HCT116 (cell line): ENCODE data around the gene AADACL3. TPM values are rescaled to one million over a fixed set of nuclear protein-coding genes. Genes with fewer than 3 reads are reported as not detected.

Experiments
- ATAC-seq: fragments of 200-7000 bp; cut with Tn5 transposase; 2 replicates; pipeline ENCODE4 v1.9.1; 2020; ENCODE audit warnings: mild to moderate bottlenecking, moderate library complexity
- BruUV-seq: library from RNA; stranded (reverse); fragments of 400-500 nt; replicated peaks from 2 replicates; lab custom pipeline; 2021; lab: Mats Ljungman, UMichigan
- CTCF ChIA-PET: fragments of 300-600 bp; sonication (Branson Sonifier 250); formaldehyde crosslinking; loops from one replicate; lab custom pipeline; 2021; ENCODE audit warnings: antibody characterized with exemption; lab: Charles Lee
- POLR2A ChIA-PET: fragments of 300-600, 350-600 bp; sonication (Branson Sonifier 250); formaldehyde crosslinking; loops from one replicate; lab custom pipeline; 2021; ENCODE audit warnings: antibody characterized with exemption; lab: Charles Lee
- RAD21 ChIA-PET, 2 experiments: fragments of 300-600 bp; sonication (Branson Sonifier 250); formaldehyde crosslinking; loops; one replicate each; lab custom pipeline; 2023; ENCODE audit warnings: low total read pairs in 2 of 2; ENCODE audit not compliant: uncharacterized antibody in 2 of 2, unreplicated experiment in 2 of 2, low non-redundant PET in 1 of 2; lab: Charles Lee
- DNase-seq: peaks from one replicate; pipeline ENCODE4 v3.0.0-alpha.2; 2010; ENCODE audit warnings: low read depth, low spot score
- H2AFZ ChIP-seq: fragments of 200-600 bp; shearing (Covaris generic), sonication (generic); 2 replicates; pipeline ENCODE4 v1.6.1; 2017; ENCODE audit warnings: low read depth, mixed run types, mixed read lengths, antibody characterized with exemption, low read length; ENCODE audit not compliant: poor library complexity, severe bottlenecking
- H3K27ac ChIP-seq: 2 replicates; pipeline ENCODE4 v1.5.1; 2012; ENCODE audit warnings: low read depth, low read length
- H3K27me3 ChIP-seq: fragments of 200-600 bp; sonication (generic); 2 replicates; pipeline ENCODE4 v1.6.1; 2016; ENCODE audit warnings: mixed run types, low read length, mixed read lengths; ENCODE audit not compliant: insufficient read depth
- H3K36me3 ChIP-seq, 2 experiments: fragments of 200-500 bp in 1 of 2; fragments of 200-600 bp in 1 of 2; sonication (Bioruptor generic) in 1 of 2; sonication (generic) in 1 of 2; 2 replicates each; pipeline versions ENCODE4 v1.5.1 to v1.6.1; 2014 to 2016; ENCODE audit warnings: low read length in 2 of 2, inconsistent platforms in 1 of 2, mixed read lengths in 1 of 2, mixed run types in 1 of 2; ENCODE audit not compliant: insufficient read depth in 2 of 2, control insufficient read depth in 1 of 2
- H3K4me1 ChIP-seq, 2 experiments: fragments of 200-600 bp in 1 of 2; sonication (generic) in 1 of 2; 2 replicates each; pipeline versions ENCODE4 v1.5.1 to v1.6.1; 2012 to 2017; ENCODE audit warnings: low read length in 2 of 2, inconsistent platforms in 1 of 2, mild to moderate bottlenecking in 1 of 2, mixed read lengths in 1 of 2, mixed run types in 1 of 2, moderate library complexity in 1 of 2; ENCODE audit not compliant: insufficient read depth in 2 of 2, control insufficient read depth in 1 of 2
- H3K4me2 ChIP-seq: fragments of 200-600 bp; sonication (generic); 2 replicates; pipeline ENCODE4 v1.6.1; 2017; ENCODE audit warnings: mixed run types, low read length, mixed read lengths
- H3K4me3 ChIP-seq, 2 experiments: fragments of 200-600 bp in 1 of 2; sonication (generic) in 1 of 2; replicated peaks in 1 of 2; 2 replicates each; pipeline ENCODE4 v1.5.1; 2011 to 2016; ENCODE audit warnings: low read length in 2 of 2, control low read depth in 1 of 2, low read depth in 1 of 2, mild to moderate bottlenecking in 1 of 2, mixed read lengths in 1 of 2, mixed run types in 1 of 2
- H3K79me2 ChIP-seq: fragments of 200-600 bp; sonication (generic); 2 replicates; pipeline ENCODE4 v1.6.1; 2017; ENCODE audit warnings: mild to moderate bottlenecking, mixed run types, low read length, moderate library complexity, mixed read lengths; ENCODE audit not compliant: insufficient read depth
- H3K9ac ChIP-seq: fragments of 200-600 bp; sonication (generic); 2 replicates; pipeline ENCODE4 v1.6.1; 2016; ENCODE audit warnings: low read length, mixed read lengths
- H3K9me2 ChIP-seq: fragments of 200-600 bp; sonication (generic), shearing (Covaris generic); 2 replicates; pipeline ENCODE4 v1.6.1; 2017; ENCODE audit warnings: mixed run types, mild to moderate bottlenecking, moderate library complexity; ENCODE audit not compliant: insufficient read depth
- H3K9me3 ChIP-seq, 2 experiments: fragments of 200-500 bp in 1 of 2; fragments of 200-600 bp in 1 of 2; sonication (Bioruptor generic) in 1 of 2; sonication (generic) in 1 of 2; 2 replicates each; pipeline ENCODE4 v1.6.1; 2014 to 2017; ENCODE audit warnings: low read length in 2 of 2, mixed read lengths in 2 of 2, inconsistent platforms in 1 of 2, low read depth in 1 of 2, mild to moderate bottlenecking in 1 of 2, mixed run types in 1 of 2, moderate library complexity in 1 of 2; ENCODE audit not compliant: control insufficient read depth in 1 of 2, insufficient read depth in 1 of 2
- H4K20me1 ChIP-seq: fragments of 200-600 bp; sonication (generic), shearing (Covaris generic); 2 replicates; pipeline ENCODE4 v1.6.1; 2017; ENCODE audit warnings: mixed run types, mild to moderate bottlenecking, moderate library complexity; ENCODE audit not compliant: insufficient read depth
- CBX3 ChIP-seq: IDR thresholded peaks from 2 replicates; pipeline ENCODE4 v1.6.1; 2012; ENCODE audit warnings: low read depth
- CEBPB ChIP-seq: IDR thresholded peaks from 2 replicates; pipeline ENCODE4 v1.6.1; 2012; ENCODE audit warnings: low read depth
- EZH2 ChIP-seq: fragments of 200-600 bp; sonication (generic); IDR thresholded peaks from 2 replicates; pipeline ENCODE4 v1.6.1; 2017; ENCODE audit warnings: antibody characterized with exemption, mixed run types
- SIN3A ChIP-seq: IDR thresholded peaks from 2 replicates; pipeline ENCODE4 v1.6.1; 2012; ENCODE audit warnings: low read depth
- intact Hi-C: fragments of 100-400 bp; cut with micrococcal nuclease; formaldehyde crosslinking; loops from 2 replicates; pipeline ENCODE4 v1.10.0; 2022
- total RNA-seq: library from RNA; stranded (reverse); gene quantifications from one replicate; pipeline ENCODE4 v1.2.1, GENCODE V29; 2021; ENCODE audit not compliant: unreplicated experiment

AADACL3 gene
- total RNA-seq, 1 experiment from 2014 or later = not detected

GRCh38 chr1:12745992-12746323, 30.0 kb downstream of the AADACL3 start, which contains the start of gene CFAP107:
TSS of gene CFAP107 (plus strand) at chr1:12746200. CDS start at chr1:12746431, 231 bp downstream.
- H4K20me1 ChIP-seq = no peaks in the 10 kb centered on the region
- ATAC-seq = no peak
- no peak within 1 kb of the TSS for H3K27ac ChIP-seq
- no TSS peak for BruUV-seq
- no peak within 1 kb of the TSS for H3K4me3 ChIP-seq
- DNase-seq = no peak
- H3K27me3 ChIP-seq = peaks cover 8% of the 10 kb centered on the region; the same call in 1 of the 2 replicates
- H3K36me3 ChIP-seq = no peaks in the 10 kb centered on the region
- no peak within 1 kb of the TSS for H2AFZ ChIP-seq
- H3K9ac ChIP-seq = no peak within 1 kb of the TSS
- no peak for TF ChIP-seq CEBPB
- TF ChIP-seq SIN3A = no peak
- no peak for TF ChIP-seq CBX3
- H3K4me1 ChIP-seq = no peaks in the 10 kb centered on the region
- CTCF ChIA-PET = no interaction called here
- H3K9me2 ChIP-seq = no peaks in the 10 kb centered on the region
- H3K9me3 ChIP-seq = no peaks in the 10 kb centered on the region
- no peaks in the 10 kb centered on the region for H3K79me2 ChIP-seq
- POLR2A ChIA-PET = no interaction called here
- H3K4me2 ChIP-seq = no peak within 1 kb of the TSS
- intact Hi-C loops = no loop called here
- RAD21 ChIA-PET = no interaction called here

GRCh38 chr1:12748778-12749355, 33.0 kb downstream of the AADACL3 start:
- Histone ChIP-seq H3K79me2 (no peaks in the 10 kb centered on the region), H3K4me3 (no peak overlapping the region), H3K4me2 (no peak overlapping the region), H3K9me3 (no peaks in the 10 kb centered on the region), H3K9me2 (no peaks in the 10 kb centered on the region), H3K27me3 (peaks cover 8% of the 10 kb centered on the region), H3K9ac (no peak overlapping the region), H2AFZ (no peak overlapping the region), H4K20me1 (no peaks in the 10 kb centered on the region), H3K27ac (no peak overlapping the region), H3K4me1 (no peaks in the 10 kb centered on the region), H3K36me3 (no peaks in the 10 kb centered on the region)
- TF ChIP-seq CBX3 = peak; percentile 22; the same call in 1 of the 2 replicates
- TF ChIP-seq EZH2 = no peak
- ChIA-PET CTCF (no interaction called here), POLR2A (no interaction called here), RAD21 (no interaction called here)
- ATAC-seq = no peak
- intact Hi-C loops = no loop called here
- BruUV-seq = no TSS peak
- DNase-seq = no peak
